Measurements from ENCODE around the gene GOLGA6L10.

GRCh38 chr15:82309802-82310201 lies 39.5 kb downstream of the GOLGA6L10 start:
- TF ChIP-seq, protein P1, sequence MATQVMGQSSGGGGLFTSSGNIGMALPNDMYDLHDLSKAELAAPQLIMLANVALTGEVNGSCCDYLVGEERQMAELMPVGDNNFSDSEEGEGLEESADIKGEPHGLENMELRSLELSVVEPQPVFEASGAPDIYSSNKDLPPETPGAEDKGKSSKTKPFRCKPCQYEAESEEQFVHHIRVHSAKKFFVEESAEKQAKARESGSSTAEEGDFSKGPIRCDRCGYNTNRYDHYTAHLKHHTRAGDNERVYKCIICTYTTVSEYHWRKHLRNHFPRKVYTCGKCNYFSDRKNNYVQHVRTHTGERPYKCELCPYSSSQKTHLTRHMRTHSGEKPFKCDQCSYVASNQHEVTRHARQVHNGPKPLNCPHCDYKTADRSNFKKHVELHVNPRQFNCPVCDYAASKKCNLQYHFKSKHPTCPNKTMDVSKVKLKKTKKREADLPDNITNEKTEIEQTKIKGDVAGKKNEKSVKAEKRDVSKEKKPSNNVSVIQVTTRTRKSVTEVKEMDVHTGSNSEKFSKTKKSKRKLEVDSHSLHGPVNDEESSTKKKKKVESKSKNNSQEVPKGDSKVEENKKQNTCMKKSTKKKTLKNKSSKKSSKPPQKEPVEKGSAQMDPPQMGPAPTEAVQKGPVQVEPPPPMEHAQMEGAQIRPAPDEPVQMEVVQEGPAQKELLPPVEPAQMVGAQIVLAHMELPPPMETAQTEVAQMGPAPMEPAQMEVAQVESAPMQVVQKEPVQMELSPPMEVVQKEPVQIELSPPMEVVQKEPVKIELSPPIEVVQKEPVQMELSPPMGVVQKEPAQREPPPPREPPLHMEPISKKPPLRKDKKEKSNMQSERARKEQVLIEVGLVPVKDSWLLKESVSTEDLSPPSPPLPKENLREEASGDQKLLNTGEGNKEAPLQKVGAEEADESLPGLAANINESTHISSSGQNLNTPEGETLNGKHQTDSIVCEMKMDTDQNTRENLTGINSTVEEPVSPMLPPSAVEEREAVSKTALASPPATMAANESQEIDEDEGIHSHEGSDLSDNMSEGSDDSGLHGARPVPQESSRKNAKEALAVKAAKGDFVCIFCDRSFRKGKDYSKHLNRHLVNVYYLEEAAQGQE (IDR thresholded peaks at IDR 0.05) = no peak
- TF ChIP-seq CTCF (IDR thresholded peaks at IDR 0.05; ENCODE audit: low read depth, low read length, missing input control) (no peak), YY1 (IDR thresholded peaks at IDR 0.05) (no peak)
